HL-60 (cell line): Measurements from ENCODE around the gene DNAAF8.
A peak's percentile ranks its signal among the peaks of the same experiment; 100 is the strongest.

Experiments
- DNase-seq, 2 experiments: peaks; one replicate each; pipeline ENCODE4 v3.0.0-alpha.2; 2010 to 2020; ENCODE audit warnings: low read depth in 1 of 2, low spot score in 1 of 2
- H3K27ac ChIP-seq: fragments of 250-450 bp; sonication (Bioruptor Pico); replicated peaks from 2 replicates; pipeline ENCODE4 v1.5.1; 2020; ENCODE audit warnings: mild to moderate bottlenecking, moderate library complexity
- H3K27me3 ChIP-seq: fragments of 250-450 bp; sonication (Bioruptor Pico); 2 replicates; pipeline ENCODE4 v1.5.1; 2021; ENCODE audit warnings: mild to moderate bottlenecking, moderate library complexity; ENCODE audit not compliant: insufficient read depth, poor library complexity, severe bottlenecking
- H3K4me3 ChIP-seq: replicated peaks from 2 replicates; pipeline ENCODE4 v1.5.1; 2011; ENCODE audit warnings: mild to moderate bottlenecking, control low read depth, low read length; ENCODE audit not compliant: insufficient read depth
- CTCF ChIP-seq: IDR thresholded peaks from one replicate; pipeline ENCODE4 v1.5.1; 2011; ENCODE audit warnings: low read length, control low read depth, inconsistent platforms; ENCODE audit not compliant: insufficient read depth
- GABPA ChIP-seq: IDR thresholded peaks from 2 replicates; pipeline ENCODE4 v1.6.1; 2012; ENCODE audit warnings: low read depth
- POLR2AphosphoS5 ChIP-seq: IDR thresholded peaks from 2 replicates; pipeline ENCODE4 v1.6.1; 2012; ENCODE audit warnings: low read depth
- REST ChIP-seq: IDR thresholded peaks from 2 replicates; pipeline ENCODE4 v1.6.1; 2012; ENCODE audit warnings: low read depth; ENCODE audit not compliant: insufficient replicate concordance
- SPI1 ChIP-seq: IDR thresholded peaks from 2 replicates; pipeline ENCODE4 v1.6.1; 2012; ENCODE audit warnings: low read depth, mild to moderate bottlenecking, borderline replicate concordance

The DNAAF8 gene

DNA sequence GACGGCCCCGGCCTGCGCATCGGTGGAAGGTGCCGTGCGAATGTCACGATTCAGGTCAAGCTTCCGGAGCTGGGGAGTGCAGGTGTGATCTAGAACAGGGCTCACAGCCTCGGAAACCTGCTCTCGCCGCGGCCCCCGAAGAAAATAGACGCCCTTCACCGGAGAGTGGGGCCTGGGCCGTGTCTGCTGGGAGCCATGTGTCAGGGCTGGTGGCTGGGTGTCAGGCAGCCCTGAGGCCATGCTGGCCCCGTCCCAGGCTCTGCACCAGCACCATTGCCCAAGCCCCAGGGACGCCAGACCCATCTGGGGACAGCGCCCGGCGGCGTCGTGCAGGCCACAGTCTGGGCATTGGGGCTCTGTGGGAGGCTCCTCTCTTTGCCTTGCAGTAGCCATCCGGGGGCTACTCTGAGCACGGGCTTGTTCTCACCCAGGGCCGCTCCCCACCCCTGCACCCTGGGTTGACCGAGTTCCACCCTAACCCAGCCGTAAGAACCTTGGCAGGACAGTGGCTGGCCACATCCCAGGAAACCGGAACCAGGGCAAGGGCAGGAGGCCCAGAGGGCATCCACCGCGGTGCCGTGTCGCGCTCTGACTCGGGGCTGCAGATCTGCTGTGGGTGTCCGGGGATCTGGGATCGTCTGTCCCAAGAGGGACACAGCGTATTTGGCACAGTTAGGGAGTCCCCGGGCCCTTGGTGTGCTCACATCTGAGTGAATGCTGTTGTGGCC, 46.2 kb upstream of the DNAAF8 start:
- no peak for TF ChIP-seq CTCF
- TF ChIP-seq REST, result no peak
- peak; percentile 13; the same call in 1 of the 2 replicates for TF ChIP-seq POLR2AphosphoS5
- H3K27ac ChIP-seq, result no peak overlapping the region
- no peaks in the 10 kb centered on the region for H3K27me3 ChIP-seq
- no peak for DNase-seq
- no peak overlapping the region for H3K4me3 ChIP-seq

- no peak for TF ChIP-seq GABPA
- TF ChIP-seq REST, result no peak
- TF ChIP-seq SPI1, result no peak
- TF ChIP-seq CTCF, result no peak
- no peak for TF ChIP-seq POLR2AphosphoS5
- no peak overlapping the region for H3K27ac ChIP-seq
Measured at GRCh38 chr16:4688674-4689045, 45.7 kb upstream of the DNAAF8 start.

GRCh38 chr16:4689091-4689671, 45.2 kb upstream of the DNAAF8 start:
- TF ChIP-seq POLR2AphosphoS5, result 0 out of 2 replicates have a peak, but pooled peaks have one; percentile 49
- no peak for TF ChIP-seq CTCF

More at GRCh38 chr16:4688674-4689045, 45.7 kb upstream of the DNAAF8 start:
- Histone ChIP-seq H3K4me3 (no peak overlapping the region), H3K27me3 (no peaks in the 10 kb centered on the region)
- DNase-seq, result no peak

More at GRCh38 chr16:4689091-4689671, 45.2 kb upstream of the DNAAF8 start:
- no peak for DNase-seq
- Histone ChIP-seq H3K27ac (no peak overlapping the region), H3K27me3 (no peaks in the 10 kb centered on the region), H3K4me3 (no peak overlapping the region)
